Measurements from ENCODE around the gene IFNE. TPM values are rescaled to one million over a fixed set of nuclear protein-coding genes. Genes with fewer than 3 reads are reported as not detected.

The IFNE gene, protein sequence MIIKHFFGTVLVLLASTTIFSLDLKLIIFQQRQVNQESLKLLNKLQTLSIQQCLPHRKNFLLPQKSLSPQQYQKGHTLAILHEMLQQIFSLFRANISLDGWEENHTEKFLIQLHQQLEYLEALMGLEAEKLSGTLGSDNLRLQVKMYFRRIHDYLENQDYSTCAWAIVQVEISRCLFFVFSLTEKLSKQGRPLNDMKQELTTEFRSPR
- not detected for total RNA-seq
- not detected for polyA plus RNA-seq
- long read RNA-seq, donor 1: 0 reads
- long read RNA-seq, donor 2: 0 reads

DNA sequence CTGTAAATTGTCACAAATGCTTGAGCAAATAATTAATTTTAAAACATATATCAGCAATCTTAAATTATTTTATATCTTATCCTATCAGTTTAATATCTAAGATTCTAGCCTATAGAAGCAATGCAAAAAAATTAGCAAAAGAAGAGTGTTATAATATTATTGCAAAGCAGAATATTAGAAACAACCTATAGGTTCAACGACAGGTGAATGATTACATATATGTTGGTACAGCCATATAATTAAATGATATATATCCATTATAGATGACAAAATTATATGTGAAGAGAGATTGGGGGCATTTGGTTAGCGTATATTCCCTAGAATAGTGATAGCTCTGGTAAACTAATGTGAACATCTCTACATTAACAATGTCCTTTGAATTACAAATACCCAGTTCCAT, at the start of gene IFNE:
TSS of gene IFNE (minus strand) at position 101 of the 400 bp plus-strand sequence. CDS start 619 bp downstream, outside the sequence.
- DNase-seq: no peak
- 90 to 95% (median 92%) methylated on average over 2 of the region's 2 CpGs for WGBS, 3 donors
- no peak for ATAC-seq
- Histone ChIP-seq H3K9me3 (no peaks in the 10 kb centered on the region), H3K4me1 (no peaks in the 10 kb centered on the region), H3K27me3 (ENCODE audit: insufficient read depth in 3 of 3, low read length in 2 of 3) (no peaks in the 10 kb centered on the region), H3K36me3 (ENCODE audit: insufficient read depth in 1 of 2, low read depth in 1 of 2) (no peaks in the 10 kb centered on the region), H3K27ac (no peak within 1 kb of the TSS), H3K4me3 (no peak within 1 kb of the TSS)
- TF ChIP-seq, protein P1, sequence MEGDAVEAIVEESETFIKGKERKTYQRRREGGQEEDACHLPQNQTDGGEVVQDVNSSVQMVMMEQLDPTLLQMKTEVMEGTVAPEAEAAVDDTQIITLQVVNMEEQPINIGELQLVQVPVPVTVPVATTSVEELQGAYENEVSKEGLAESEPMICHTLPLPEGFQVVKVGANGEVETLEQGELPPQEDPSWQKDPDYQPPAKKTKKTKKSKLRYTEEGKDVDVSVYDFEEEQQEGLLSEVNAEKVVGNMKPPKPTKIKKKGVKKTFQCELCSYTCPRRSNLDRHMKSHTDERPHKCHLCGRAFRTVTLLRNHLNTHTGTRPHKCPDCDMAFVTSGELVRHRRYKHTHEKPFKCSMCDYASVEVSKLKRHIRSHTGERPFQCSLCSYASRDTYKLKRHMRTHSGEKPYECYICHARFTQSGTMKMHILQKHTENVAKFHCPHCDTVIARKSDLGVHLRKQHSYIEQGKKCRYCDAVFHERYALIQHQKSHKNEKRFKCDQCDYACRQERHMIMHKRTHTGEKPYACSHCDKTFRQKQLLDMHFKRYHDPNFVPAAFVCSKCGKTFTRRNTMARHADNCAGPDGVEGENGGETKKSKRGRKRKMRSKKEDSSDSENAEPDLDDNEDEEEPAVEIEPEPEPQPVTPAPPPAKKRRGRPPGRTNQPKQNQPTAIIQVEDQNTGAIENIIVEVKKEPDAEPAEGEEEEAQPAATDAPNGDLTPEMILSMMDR (IDR thresholded peaks at IDR 0.05): no peak
- intact Hi-C loops (cut with DNase I): no loop called here

DNA sequence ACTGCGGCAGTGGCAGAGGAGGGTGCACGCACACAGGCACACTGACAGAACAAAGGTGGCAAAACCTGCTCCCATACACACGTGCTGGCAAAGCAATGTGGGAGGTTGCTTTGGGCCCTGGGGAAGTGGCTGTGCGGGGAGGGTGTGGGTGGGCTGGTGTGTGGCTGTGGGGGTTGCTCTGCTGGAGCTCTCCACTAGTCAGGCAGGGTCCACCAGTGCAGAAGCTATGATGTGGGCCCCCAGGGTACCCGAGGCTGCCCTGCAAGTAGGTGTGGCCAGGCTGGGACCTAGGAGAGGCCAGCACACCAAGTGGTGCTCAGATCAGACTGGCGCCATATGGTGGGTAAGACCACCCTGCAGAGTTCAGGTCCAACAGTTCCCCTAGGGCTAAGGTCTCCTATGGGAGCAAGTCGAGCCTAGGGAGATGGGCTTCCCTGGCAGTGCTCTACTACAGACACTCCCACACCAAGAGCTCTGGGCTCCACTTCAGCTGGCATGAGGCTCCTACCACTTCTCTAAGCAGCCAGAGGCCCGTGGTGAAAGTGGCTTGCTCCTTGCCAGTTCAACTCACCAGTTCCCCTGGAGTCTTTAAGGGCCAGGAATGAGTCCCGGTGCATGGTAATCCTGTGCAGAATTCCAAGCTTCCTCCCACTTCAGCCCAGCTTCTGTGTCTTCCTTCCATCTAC, 46.2 kb upstream of the IFNE start:
- H3K4me3 ChIP-seq: no peak overlapping the region
- TF ChIP-seq, protein P1 (IDR thresholded peaks at IDR 0.05): no peak
- no peaks in the 10 kb centered on the region for H3K9me3 ChIP-seq
- ATAC-seq (no peak), DNase-seq (no peak)
- no peaks in the 10 kb centered on the region for H3K36me3 ChIP-seq (ENCODE audit: insufficient read depth in 1 of 2, low read depth in 1 of 2)
- WGBS, 3 donors: 81 to 86% (median 82%) methylated on average over 9 of the region's 9 CpGs
- H3K4me1 ChIP-seq: no peaks in the 10 kb centered on the region
- intact Hi-C loops (cut with DNase I): no loop called here
- no peak overlapping the region for H3K27ac ChIP-seq
- no peaks in the 10 kb centered on the region for H3K27me3 ChIP-seq (ENCODE audit: insufficient read depth in 3 of 3, low read length in 2 of 3)

GRCh38 chr9:21527579-21527978, 45.5 kb upstream of the IFNE start:
- Histone ChIP-seq H3K27ac (no peak overlapping the region), H3K36me3 (ENCODE audit: insufficient read depth in 1 of 2, low read depth in 1 of 2) (no peaks in the 10 kb centered on the region), H3K9me3 (no peaks in the 10 kb centered on the region), H3K4me1 (no peaks in the 10 kb centered on the region), H3K27me3 (ENCODE audit: insufficient read depth in 3 of 3, low read length in 2 of 3) (no peaks in the 10 kb centered on the region), H3K4me3 (no peak overlapping the region)
- ATAC-seq (no peak), DNase-seq (no peak)
- intact Hi-C loops (cut with DNase I): no loop called here
- TF ChIP-seq, protein P1 (IDR thresholded peaks at IDR 0.05): no peak
- WGBS, 3 donors: 59 to 76% (median 64%) methylated on average over 2 of the region's 2 CpGs

DNA sequence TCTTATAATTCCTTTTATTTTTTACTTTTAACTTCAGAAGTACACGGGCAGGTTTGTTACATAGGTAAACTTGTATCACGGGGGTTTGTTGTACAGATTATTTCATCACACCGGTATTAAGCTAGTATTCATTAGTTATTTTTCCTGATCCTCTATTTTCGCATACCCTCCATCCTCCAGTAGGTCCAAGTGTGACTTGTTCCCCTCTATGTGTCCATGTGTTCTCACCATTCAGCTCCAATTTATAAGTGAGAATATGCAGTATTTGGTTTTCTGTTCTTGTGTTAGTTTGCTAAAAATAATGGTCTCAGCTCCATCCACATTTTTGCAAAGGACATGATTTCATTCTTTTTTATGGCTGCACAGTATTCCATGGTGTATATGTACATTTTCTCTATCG, 43.1 kb upstream of the IFNE start:
- DNase-seq (no peak), ATAC-seq (no peak)
- H3K4me3 ChIP-seq: no peak overlapping the region
- no peaks in the 10 kb centered on the region for H3K9me3 ChIP-seq
- H3K27me3 ChIP-seq (ENCODE audit: insufficient read depth in 3 of 3, low read length in 2 of 3): no peaks in the 10 kb centered on the region
- TF ChIP-seq, protein P1 (IDR thresholded peaks at IDR 0.05): no peak
- 90 to 92% (median 91%) methylated on average over 5 of the region's 5 CpGs for WGBS, 3 donors
- H3K27ac ChIP-seq: no peak overlapping the region
- no peaks in the 10 kb centered on the region for H3K36me3 ChIP-seq (ENCODE audit: insufficient read depth in 1 of 2, low read depth in 1 of 2)
- intact Hi-C loops (cut with DNase I): no loop called here
- H3K4me1 ChIP-seq: no peaks in the 10 kb centered on the region
